Fibroblast of lung (primary cell): ENCODE measurements around the gene TLCD4.

Source experiments
- EZH2 ChIP-seq: IDR thresholded peaks from 2 replicates; pipeline ENCODE4 v1.5.1; 2012; ENCODE audit warnings: low read length, control low read depth, mild to moderate bottlenecking; ENCODE audit errors: missing control alignments
- TF ChIP-seq, protein P1 (sequence below), 2 donors: IDR thresholded peaks in 1 of 2; conservative IDR thresholded peaks in 1 of 2; 1 replicate in 1 of 2; 2 replicates in 1 of 2; pipeline ENCODE4 v1.5.1; 2011 to 2012; ENCODE audit warnings: low read length in 2 of 2, control low read depth in 1 of 2, inconsistent platforms in 1 of 2, low read depth in 1 of 2, mild to moderate bottlenecking in 1 of 2

DNA sequence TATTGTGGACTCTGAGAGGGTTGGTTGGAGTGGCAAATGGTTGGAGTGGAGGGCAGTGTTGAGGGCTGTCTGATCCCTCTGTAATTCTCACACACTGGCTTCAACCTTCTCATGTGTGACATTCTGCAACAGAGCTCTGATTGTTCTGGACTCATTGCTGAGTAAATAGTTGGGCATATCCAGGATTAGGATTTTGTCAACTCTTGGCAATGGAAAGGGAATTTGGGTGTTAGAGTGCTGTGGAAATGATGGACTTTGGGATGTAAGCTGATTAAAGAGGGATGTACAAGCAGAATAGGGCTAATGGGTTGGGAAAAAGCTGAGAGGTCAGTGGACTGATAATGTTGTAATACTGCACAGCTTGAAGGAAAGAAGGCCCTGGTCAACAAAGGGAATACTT lies 16.5 kb downstream of the TLCD4 start:
- TF ChIP-seq, protein P1, sequence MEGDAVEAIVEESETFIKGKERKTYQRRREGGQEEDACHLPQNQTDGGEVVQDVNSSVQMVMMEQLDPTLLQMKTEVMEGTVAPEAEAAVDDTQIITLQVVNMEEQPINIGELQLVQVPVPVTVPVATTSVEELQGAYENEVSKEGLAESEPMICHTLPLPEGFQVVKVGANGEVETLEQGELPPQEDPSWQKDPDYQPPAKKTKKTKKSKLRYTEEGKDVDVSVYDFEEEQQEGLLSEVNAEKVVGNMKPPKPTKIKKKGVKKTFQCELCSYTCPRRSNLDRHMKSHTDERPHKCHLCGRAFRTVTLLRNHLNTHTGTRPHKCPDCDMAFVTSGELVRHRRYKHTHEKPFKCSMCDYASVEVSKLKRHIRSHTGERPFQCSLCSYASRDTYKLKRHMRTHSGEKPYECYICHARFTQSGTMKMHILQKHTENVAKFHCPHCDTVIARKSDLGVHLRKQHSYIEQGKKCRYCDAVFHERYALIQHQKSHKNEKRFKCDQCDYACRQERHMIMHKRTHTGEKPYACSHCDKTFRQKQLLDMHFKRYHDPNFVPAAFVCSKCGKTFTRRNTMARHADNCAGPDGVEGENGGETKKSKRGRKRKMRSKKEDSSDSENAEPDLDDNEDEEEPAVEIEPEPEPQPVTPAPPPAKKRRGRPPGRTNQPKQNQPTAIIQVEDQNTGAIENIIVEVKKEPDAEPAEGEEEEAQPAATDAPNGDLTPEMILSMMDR (conservative IDR thresholded peaks at IDR 0.05 in 1 of 2, IDR thresholded peaks at IDR 0.05 in 1 of 2; ENCODE audit: low read depth in 1 of 2, low read length in 2 of 2): no peak
- TF ChIP-seq EZH2: no peak
